ENCODE measurements around the gene C1orf232. TPM values are rescaled to one million over a fixed set of nuclear protein-coding genes. Genes with fewer than 3 reads are reported as not detected.

Gene C1orf232
- total and polyA plus RNA-seq, 9 donors, result not detected

- no peak for DNase-seq
- peaks cover 2% of the 10 kb centered on the region for H3K4me1 ChIP-seq (ENCODE audit: control insufficient read depth, insufficient read depth, low read length)
- H3K36me3 ChIP-seq (ENCODE audit: control insufficient read depth, insufficient read depth, low read length), result peaks cover 11% of the 10 kb centered on the region
- no peak overlapping the region for H3K27ac ChIP-seq (ENCODE audit: low read length)
- no peaks in the 10 kb centered on the region for H3K27me3 ChIP-seq (ENCODE audit: control insufficient read depth, insufficient read depth, low read length)
- no peak overlapping the region for H3K4me3 ChIP-seq (ENCODE audit: low read length)
- WGBS (ENCODE audit: insufficient coverage), result no CpG with 5 or more reads among the region's 4 CpGs
- H3K9me3 ChIP-seq (replicated peaks; ENCODE audit: control insufficient read depth, low read depth, low read length), result no peaks in the 10 kb centered on the region
These were observed 44.1 kb downstream of the C1orf232 start for GRCh38 chr1:26124418-26125331.

- Histone ChIP-seq H3K4me3 (ENCODE audit: low read length) (no peak overlapping the region), H3K36me3 (ENCODE audit: control insufficient read depth, insufficient read depth, low read length) (peaks cover 14% of the 10 kb centered on the region), H3K27me3 (ENCODE audit: control insufficient read depth, insufficient read depth, low read length) (no peaks in the 10 kb centered on the region), H3K27ac (ENCODE audit: low read length) (no peak overlapping the region), H3K9me3 (replicated peaks; ENCODE audit: control insufficient read depth, low read depth, low read length) (no peaks in the 10 kb centered on the region), H3K4me1 (ENCODE audit: control insufficient read depth, insufficient read depth, low read length) (peaks cover 2% of the 10 kb centered on the region)
- no peak for DNase-seq
- WGBS (ENCODE audit: insufficient coverage), result no CpG with 5 or more reads among the region's 7 CpGs
These were observed 45.5 kb downstream of the C1orf232 start for GRCh38 chr1:26122988-26123973.

DNA sequence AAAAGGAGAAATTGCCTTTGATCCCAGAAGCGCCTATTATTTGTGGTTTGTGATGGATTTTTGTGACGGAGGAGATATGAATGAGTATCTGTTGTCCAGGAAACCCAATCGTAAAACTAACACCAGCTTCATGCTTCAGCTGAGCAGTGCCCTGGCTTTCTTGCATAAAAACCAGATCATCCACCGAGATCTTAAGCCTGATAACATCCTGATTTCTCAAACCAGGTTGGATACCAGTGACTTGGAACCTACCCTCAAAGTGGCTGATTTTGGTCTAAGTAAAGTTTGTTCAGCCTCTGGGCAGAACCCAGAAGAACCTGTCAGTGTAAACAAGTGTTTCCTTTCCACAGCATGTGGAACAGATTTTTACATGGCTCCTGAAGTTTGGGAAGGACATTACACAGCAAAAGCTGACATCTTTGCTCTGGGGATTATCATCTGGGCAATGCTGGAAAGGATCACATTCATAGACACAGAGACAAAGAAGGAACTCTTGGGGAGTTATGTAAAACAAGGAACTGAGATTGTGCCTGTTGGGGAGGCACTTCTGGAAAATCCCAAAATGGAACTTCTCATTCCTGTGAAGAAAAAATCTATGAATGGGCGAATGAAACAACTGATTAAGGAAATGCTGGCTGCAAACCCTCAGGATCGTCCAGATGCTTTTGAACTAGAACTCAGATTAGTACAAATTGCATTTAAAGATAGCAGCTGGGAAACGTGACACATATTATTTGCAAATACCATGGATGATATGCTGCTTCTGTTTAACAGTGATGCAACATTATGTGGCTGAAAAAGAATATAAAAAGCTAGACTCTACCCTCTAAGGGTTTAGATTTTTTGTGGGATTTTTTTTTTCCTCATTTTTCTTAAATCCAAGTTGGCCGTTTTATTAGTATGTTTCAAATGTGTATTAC, 46.6 kb downstream of the C1orf232 start:
- peak; percentile 31 for DNase-seq
- Histone ChIP-seq H3K36me3 (ENCODE audit: control insufficient read depth, insufficient read depth, low read length) (peaks cover 14% of the 10 kb centered on the region), H3K27ac (ENCODE audit: low read length) (no peak overlapping the region), H3K4me3 (ENCODE audit: low read length) (no peak overlapping the region), H3K9me3 (replicated peaks; ENCODE audit: control insufficient read depth, low read depth, low read length) (no peaks in the 10 kb centered on the region), H3K27me3 (ENCODE audit: control insufficient read depth, insufficient read depth, low read length) (no peaks in the 10 kb centered on the region), H3K4me1 (ENCODE audit: control insufficient read depth, insufficient read depth, low read length) (no peaks in the 10 kb centered on the region)
- 70% methylated on average over 1 of the region's 8 CpGs for WGBS (ENCODE audit: insufficient coverage)

- WGBS (ENCODE audit: insufficient coverage), result no CpG with 5 or more reads among the region's 9 CpGs
- Histone ChIP-seq H3K9me3 (replicated peaks; ENCODE audit: control insufficient read depth, low read depth, low read length) (no peaks in the 10 kb centered on the region), H3K36me3 (ENCODE audit: control insufficient read depth, insufficient read depth, low read length) (peaks cover 14% of the 10 kb centered on the region), H3K4me1 (ENCODE audit: control insufficient read depth, insufficient read depth, low read length) (no peaks in the 10 kb centered on the region), H3K4me3 (ENCODE audit: low read length) (no peak overlapping the region), H3K27ac (ENCODE audit: low read length) (no peak overlapping the region), H3K27me3 (ENCODE audit: control insufficient read depth, insufficient read depth, low read length) (no peaks in the 10 kb centered on the region)
- DNase-seq, result no peak
These were observed 48.7 kb downstream of the C1orf232 start for GRCh38 chr1:26119892-26120608.

- H3K9me3 ChIP-seq (replicated peaks; ENCODE audit: control insufficient read depth, low read depth, low read length), result no peaks in the 10 kb centered on the region
These were observed 54.4 kb downstream of the C1orf232 start for GRCh38 chr1:26114165-26114927.

More at GRCh38 chr1:26114165-26114927, 54.4 kb downstream of the C1orf232 start:
- Histone ChIP-seq H3K4me1 (ENCODE audit: control insufficient read depth, insufficient read depth, low read length) (peaks cover 16% of the 10 kb centered on the region), H3K27me3 (ENCODE audit: control insufficient read depth, insufficient read depth, low read length) (no peaks in the 10 kb centered on the region), H3K36me3 (ENCODE audit: control insufficient read depth, insufficient read depth, low read length) (peaks cover 10% of the 10 kb centered on the region), H3K27ac (ENCODE audit: low read length) (no peak overlapping the region), H3K4me3 (ENCODE audit: low read length) (no peak overlapping the region)
- WGBS (ENCODE audit: insufficient coverage), result 92% methylated on average over 10 of the region's 12 CpGs
- no peak for DNase-seq

Other genes starting within 250 kb of the C1orf232 start
- gene PAFAH2, start 170.9 kb downstream of the C1orf232 start, total RNA-seq, result 59.7 TPM
- 10 to 100 TPM; 42.1 to 78.5 (median 55.6) TPM for gene PAFAH2, start 170.9 kb downstream of the C1orf232 start, polyA plus RNA-seq (ENCODE audit: insufficient read depth in 1 of 8, insufficient read length in 8 of 8, low replicate concordance in 1 of 8)
- 0.71 TPM for gene EXTL1, start 147.2 kb downstream of the C1orf232 start, total RNA-seq
- 1 to 10 TPM; 1.7 to 4.6 (median 2.5) TPM for gene EXTL1, start 147.2 kb downstream of the C1orf232 start, polyA plus RNA-seq (ENCODE audit: insufficient read depth in 1 of 8, insufficient read length in 8 of 8, low replicate concordance in 1 of 8)
- gene SLC30A2, start 122.8 kb downstream of the C1orf232 start, total RNA-seq, result 0.93 TPM
- 1 to 10 TPM in 2 of 8 donors, under 1 TPM in 6; 0.29 to 2.0 (median 0.65) TPM for gene SLC30A2, start 122.8 kb downstream of the C1orf232 start, polyA plus RNA-seq (ENCODE audit: insufficient read depth in 1 of 8, insufficient read length in 8 of 8, low replicate concordance in 1 of 8)
- 44.8 TPM for gene TRIM63, start 101.3 kb downstream of the C1orf232 start, total RNA-seq
- gene TRIM63, start 101.3 kb downstream of the C1orf232 start, polyA plus RNA-seq (ENCODE audit: insufficient read depth in 1 of 8, insufficient read length in 8 of 8, low replicate concordance in 1 of 8), result 10 to 100 TPM; 25.8 to 59.2 (median 40.8) TPM
- 7.0 TPM for gene PDIK1L, start 57.1 kb downstream of the C1orf232 start, total RNA-seq
- 1 to 10 TPM; 5.7 to 9.1 (median 6.5) TPM for gene PDIK1L, start 57.1 kb downstream of the C1orf232 start, polyA plus RNA-seq (ENCODE audit: insufficient read depth in 1 of 8, insufficient read length in 8 of 8, low replicate concordance in 1 of 8)
- 0.93 TPM for gene FAM110D, start 9.9 kb downstream of the C1orf232 start, total RNA-seq
- 1 to 10 TPM in 1 of 8 donors, under 1 TPM in 7; 0.71 to 1.0 (median 0.90) TPM for gene FAM110D, start 9.9 kb downstream of the C1orf232 start, polyA plus RNA-seq (ENCODE audit: insufficient read depth in 1 of 8, insufficient read length in 8 of 8, low replicate concordance in 1 of 8)
- 20.7 TPM for gene ZNF593, start 945 bp upstream of the C1orf232 start, total RNA-seq
- gene ZNF593, start 945 bp upstream of the C1orf232 start, polyA plus RNA-seq (ENCODE audit: insufficient read depth in 1 of 8, insufficient read length in 8 of 8, low replicate concordance in 1 of 8), result 10 to 100 TPM; 18.7 to 25.8 (median 19.3) TPM
- gene ZNF593OS, start 2.9 kb upstream of the C1orf232 start, total RNA-seq, result 0.31 TPM
- 1 to 10 TPM in 4 of 8 donors, under 1 TPM in 4; 0.49 to 1.6 (median 0.95) TPM for gene ZNF593OS, start 2.9 kb upstream of the C1orf232 start, polyA plus RNA-seq (ENCODE audit: insufficient read depth in 1 of 8, insufficient read length in 8 of 8, low replicate concordance in 1 of 8)
- gene CNKSR1, start 8.5 kb upstream of the C1orf232 start, total RNA-seq, result 1.2 TPM
- 1 to 10 TPM in 7 of 8 donors, under 1 TPM in 1; 0.81 to 5.2 (median 2.2) TPM for gene CNKSR1, start 8.5 kb upstream of the C1orf232 start, polyA plus RNA-seq (ENCODE audit: insufficient read depth in 1 of 8, insufficient read length in 8 of 8, low replicate concordance in 1 of 8)
- not detected for gene CATSPER4, start 21.6 kb upstream of the C1orf232 start, total RNA-seq
- gene CATSPER4, start 21.6 kb upstream of the C1orf232 start, polyA plus RNA-seq (ENCODE audit: insufficient read depth in 1 of 8, insufficient read length in 8 of 8, low replicate concordance in 1 of 8), result under 1 TPM in 1 of 8 donors, not detected in 7; 0.06 TPM
- gene CEP85, start 65.2 kb upstream of the C1orf232 start, total RNA-seq, result 18.0 TPM
- gene CEP85, start 65.2 kb upstream of the C1orf232 start, polyA plus RNA-seq (ENCODE audit: insufficient read depth in 1 of 8, insufficient read length in 8 of 8, low replicate concordance in 1 of 8), result 10 to 100 TPM; 20.5 to 26.3 (median 22.0) TPM
- 12.2 TPM for gene SH3BGRL3, start 111.1 kb upstream of the C1orf232 start, total RNA-seq
- gene SH3BGRL3, start 111.1 kb upstream of the C1orf232 start, polyA plus RNA-seq (ENCODE audit: insufficient read depth in 1 of 8, insufficient read length in 8 of 8, low replicate concordance in 1 of 8), result 10 to 100 TPM; 53.0 to 85.2 (median 61.9) TPM
- gene UBXN11, start 137.7 kb upstream of the C1orf232 start, total RNA-seq, result 4.2 TPM
- gene UBXN11, start 137.7 kb upstream of the C1orf232 start, polyA plus RNA-seq (ENCODE audit: insufficient read depth in 1 of 8, insufficient read length in 8 of 8, low replicate concordance in 1 of 8), result 10 to 100 TPM in 5 of 8 donors, 1 to 10 TPM in 3; 7.7 to 13.9 (median 10.5) TPM
- gene CD52, start 149.0 kb upstream of the C1orf232 start, total RNA-seq, result 1.7 TPM
- gene CD52, start 149.0 kb upstream of the C1orf232 start, polyA plus RNA-seq (ENCODE audit: insufficient read depth in 1 of 8, insufficient read length in 8 of 8, low replicate concordance in 1 of 8), result 1 to 10 TPM; 1.1 to 3.8 (median 2.1) TPM
- 0.22 TPM for gene CRYBG2, start 185.2 kb upstream of the C1orf232 start, total RNA-seq
- gene CRYBG2, start 185.2 kb upstream of the C1orf232 start, polyA plus RNA-seq (ENCODE audit: insufficient read depth in 1 of 8, insufficient read length in 8 of 8, low replicate concordance in 1 of 8), result 1 to 10 TPM in 1 of 8 donors, under 1 TPM in 3, not detected in 4; 0.07 to 1.6 (median 0.16) TPM
- not detected for gene ZNF683, start 203.8 kb upstream of the C1orf232 start, total RNA-seq
- not detected for gene ZNF683, start 203.8 kb upstream of the C1orf232 start, polyA plus RNA-seq (ENCODE audit: insufficient read depth in 1 of 8, insufficient read length in 8 of 8, low replicate concordance in 1 of 8)
- not detected for gene LIN28A, start 241.9 kb upstream of the C1orf232 start, total RNA-seq
- gene LIN28A, start 241.9 kb upstream of the C1orf232 start, polyA plus RNA-seq (ENCODE audit: insufficient read depth in 1 of 8, insufficient read length in 8 of 8, low replicate concordance in 1 of 8), result under 1 TPM in 3 of 8 donors, not detected in 5; 0.03 to 0.04 (median 0.04) TPM